Superior temporal gyrus (tissue), 1 donor: Measurements from ENCODE around the gene TMEM164.

Experiments used
- DNase-seq: peaks from one replicate; pipeline ENCODE4 v3.0.0-alpha.2; 2016; ENCODE audit errors: extremely low spot score

TMEM164 gene

DNA sequence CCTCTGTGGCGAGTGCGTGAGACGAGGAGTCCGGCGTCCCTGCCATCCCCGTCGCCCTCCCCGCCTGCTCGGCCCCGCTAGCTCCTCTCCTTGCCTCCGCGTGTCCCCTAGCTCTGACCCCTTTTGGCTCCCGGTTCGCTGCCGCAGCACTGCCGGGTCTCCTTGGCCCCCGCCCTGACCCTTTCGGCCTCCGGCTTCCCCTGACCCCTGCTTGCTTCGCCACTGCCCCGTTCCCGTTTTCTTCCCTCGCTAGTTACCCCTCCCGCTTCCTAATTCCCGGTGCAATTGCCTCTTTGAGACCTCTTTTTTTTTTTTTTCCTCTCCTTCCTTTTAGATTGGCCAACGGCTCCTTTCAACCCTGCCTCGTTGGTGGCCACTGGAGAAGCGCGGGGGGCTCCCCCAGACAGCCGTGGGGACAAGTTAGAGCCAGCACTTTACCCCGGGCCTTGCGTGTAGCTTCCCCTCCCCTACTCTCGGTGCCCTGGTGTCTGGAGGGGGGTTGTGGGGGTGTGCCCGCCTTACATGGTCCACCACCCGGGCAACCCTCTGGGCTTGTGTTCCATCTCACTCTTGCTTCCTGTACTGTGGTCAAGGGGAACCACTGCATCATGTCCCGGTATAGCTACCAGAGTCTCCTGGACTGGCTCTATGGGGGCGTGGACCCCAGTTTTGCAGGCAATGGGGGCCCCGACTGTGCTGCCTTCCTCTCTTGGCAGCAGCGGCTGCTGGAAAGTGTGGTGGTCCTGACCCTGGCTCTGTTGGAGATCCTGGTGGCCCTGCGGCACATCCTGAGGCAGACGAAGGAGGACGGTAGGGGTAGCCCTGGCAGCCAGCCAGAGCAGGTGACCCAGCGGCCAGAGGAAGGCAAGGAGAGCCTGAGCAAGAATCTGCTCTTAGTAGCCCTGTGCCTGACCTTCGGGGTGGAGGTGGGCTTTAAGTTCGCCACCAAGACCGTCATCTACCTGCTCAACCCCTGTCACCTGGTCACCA, 548 bp downstream of the TMEM164 start:
- DNase-seq, result no peak

DNA sequence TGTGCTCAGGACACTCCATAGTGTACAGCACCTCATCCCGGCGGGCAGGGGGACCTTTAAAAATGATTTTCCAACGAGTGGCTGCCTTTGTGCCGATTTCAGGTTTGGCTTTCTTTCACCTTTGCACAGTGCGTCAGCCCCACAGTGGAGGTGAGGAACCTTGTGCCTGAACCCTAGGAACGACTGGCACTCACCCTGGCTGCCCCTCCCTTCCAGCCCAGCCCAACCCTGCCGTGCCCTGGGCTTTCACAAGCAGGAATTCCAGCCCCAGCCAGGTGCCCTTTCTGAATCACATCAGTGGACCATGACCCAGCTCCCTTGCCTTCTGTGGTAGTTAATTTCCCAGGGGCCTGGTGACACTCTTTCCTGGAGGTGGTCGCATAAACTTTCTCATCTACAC, 1.3 kb downstream of the TMEM164 start:
- DNase-seq, result no peak

DNA sequence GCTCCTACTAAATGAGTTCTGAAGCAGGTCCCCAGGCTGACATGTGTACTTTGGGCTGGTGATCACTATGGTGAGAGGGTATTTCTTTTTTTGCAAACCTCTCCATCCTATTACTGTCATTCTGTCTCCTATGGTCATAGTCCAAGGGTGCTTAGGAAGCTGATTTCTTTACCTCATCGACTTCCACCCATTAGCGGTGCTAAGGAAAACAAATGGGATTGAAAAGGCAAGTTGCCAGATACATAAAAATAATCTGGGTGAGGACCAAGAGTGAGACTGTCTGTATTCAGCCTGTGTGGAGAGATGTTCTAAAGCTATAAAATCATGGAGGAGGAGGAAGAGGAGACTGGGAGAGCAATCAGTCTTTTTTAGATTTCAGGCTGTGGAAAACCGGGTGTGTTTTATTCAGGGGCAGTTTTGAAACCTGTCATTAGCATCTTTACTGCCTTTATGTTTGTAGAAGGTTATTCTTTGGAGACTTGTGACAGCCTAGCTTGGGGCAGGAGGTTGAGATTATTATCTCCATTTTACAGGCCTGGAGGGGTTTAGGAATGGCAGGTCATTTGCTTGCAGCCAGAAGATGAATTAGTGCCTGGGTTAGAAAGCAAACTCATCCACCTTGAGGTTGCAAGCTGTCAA, 1.9 kb downstream of the TMEM164 start:
- DNase-seq, result no peak

DNA sequence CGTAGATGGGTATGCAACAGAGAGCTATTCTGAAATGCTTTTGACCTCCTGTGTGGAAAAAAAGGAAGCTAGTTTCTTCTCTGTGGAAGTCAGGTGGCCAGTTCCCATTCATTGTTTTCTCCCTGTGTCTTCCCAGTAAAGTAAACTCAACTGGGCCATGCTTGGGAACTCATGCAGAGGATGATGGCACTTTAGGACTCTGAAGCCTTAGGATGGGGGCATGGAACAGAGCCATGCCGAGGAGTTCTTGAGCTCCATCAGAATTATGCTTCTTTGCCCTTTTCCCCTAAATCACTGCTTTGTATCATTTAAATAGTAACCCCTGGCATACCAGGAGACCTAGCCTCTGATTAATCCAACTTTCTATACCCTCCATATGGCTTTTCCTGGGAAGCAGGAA, 3.2 kb downstream of the TMEM164 start:
- DNase-seq, result no peak

DNA sequence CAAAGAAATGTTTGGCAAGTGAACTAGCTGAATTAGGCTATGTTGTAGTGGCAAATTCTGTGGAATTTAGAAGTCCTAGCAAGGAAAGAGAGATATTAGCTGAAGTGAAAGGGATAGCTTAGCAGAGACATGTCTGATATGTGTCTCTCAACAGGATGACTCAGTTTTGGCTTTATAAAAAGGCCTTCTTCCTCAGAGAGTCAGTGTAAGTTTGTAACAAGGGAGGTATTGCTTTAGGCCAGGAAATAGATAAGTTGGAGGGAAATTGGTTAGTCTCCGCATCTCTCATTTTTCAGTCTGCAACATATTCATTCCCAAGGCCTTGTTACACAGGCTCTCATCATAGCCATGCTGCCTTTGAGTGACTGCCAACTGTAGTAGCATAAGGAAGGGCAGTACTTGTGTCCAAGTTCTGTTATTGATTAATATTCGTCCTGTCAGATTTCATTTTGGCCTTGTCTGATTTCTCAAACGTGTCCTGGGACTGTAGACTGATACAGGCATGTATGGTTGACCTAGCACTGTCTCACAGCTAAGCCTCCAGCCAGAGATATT, 4.0 kb downstream of the TMEM164 start:
- no peak for DNase-seq

DNA sequence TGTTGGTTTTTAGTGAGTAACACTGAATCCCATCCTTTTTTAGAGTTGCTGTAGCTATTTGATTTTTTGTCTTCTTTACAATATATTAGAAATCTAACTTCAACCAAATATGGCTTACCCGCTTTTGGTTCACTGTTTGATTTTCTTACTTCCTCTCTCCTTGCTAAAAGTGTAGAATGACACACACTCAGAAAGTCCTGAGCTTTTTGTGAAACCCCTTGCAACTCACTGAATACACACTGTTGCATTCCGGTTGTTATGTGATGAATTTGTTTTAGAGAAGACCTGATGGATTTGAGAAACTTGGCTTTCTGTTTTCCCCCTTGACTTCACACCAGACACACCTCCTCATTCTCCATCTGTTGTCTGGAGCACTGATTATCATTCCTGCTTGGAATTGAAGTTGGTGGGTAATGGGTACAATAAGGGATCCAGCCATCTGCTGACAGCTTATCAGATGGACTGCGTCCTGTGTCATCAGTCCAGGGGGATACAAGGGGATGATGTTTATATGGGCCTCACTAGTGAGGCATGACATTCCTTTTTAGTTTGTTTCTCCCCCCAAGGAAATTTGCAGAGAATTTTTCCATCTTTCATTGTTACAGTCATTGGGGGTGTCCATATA, 5.2 kb downstream of the TMEM164 start:
- no peak for DNase-seq

DNA sequence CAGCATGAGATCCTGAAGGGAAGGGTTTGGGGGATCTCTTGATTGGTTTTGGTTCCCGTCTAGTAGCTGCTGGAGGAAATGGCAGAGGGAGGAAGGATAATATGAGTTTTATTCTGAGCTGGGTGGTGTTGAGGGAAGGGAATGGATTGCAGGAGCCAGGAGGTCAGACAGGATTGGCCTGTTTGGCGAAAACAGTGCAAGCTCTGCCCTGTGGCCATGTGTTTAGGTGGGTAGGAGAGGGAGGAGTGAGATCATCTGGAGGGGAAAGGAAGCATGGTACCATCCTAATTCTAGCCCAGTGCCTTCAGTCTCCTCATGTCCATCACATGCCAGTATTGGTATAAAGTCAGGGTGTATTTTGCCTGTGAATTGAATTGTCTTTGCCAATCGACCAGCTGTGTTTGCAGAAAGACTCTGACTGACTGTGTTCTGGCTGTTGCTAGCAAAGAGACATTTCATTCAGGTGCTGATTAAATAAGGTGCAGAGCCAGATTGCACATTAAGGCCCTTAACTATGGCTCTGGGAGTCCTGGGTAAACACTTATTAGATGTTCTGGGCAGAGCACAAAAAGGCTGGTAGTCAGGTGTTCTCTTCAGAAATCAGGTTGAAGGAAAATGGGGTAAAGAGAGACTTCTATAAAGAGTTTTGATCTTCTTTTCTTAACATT, 10.0 kb downstream of the TMEM164 start:
- no peak for DNase-seq

DNA sequence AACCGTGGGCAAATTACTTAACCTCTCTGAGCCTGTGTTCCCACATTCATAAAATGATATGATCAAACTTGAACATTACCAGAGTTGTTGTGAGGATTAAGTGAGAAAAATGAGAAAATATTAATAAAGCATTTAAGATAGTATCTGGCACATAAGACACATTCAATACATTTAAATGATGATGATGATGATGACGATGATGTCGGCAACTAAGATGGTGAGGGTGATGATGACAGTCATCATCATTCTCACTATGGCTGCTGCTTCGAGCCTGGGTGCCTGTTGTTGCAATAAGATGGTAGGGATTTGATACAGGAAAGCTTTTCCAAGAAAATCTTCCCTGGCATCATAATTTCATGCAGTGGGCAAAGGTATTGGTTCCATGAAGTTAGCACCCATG, 11.1 kb downstream of the TMEM164 start:
- DNase-seq, result no peak

DNA sequence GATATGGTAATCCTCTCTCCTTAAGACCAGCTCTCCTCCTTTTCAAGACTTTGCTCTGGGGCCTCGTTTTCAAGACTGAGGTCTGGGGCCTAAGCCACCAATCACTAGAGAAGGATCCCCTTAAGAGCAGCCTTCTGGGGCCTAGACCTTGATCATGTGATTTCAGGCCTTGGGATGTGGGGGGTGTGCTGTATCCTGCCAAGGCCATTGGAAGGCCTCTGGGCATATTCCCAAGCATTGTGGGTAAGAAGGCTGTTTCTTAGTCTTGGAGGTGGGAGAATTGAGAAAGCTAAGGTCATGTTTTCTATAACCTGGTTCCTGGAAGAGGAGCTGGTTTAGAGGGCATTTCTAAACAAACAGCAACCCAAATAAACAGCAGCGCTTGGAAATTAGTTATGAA, 12.1 kb downstream of the TMEM164 start:
- DNase-seq, result no peak

DNA sequence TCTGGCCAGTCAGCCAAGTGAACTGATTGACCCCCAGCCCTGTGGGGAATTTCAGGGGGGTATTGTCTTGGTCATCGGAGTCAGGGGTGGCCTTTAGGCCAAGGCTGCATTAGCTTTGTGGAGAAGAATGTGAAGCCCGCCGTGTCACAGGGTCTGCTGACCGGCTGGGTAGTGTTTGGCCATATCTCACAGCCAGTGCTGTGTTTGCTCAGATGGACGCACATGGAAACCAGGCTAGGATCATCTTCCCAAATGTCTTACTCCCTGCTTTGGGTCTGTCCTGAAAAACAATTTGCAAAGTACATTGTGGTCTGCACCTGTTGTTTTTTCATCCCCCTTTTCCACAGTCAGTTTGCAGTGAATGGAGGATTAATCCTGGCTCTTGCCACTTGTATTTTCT, 13.0 kb downstream of the TMEM164 start:
- no peak for DNase-seq

DNA sequence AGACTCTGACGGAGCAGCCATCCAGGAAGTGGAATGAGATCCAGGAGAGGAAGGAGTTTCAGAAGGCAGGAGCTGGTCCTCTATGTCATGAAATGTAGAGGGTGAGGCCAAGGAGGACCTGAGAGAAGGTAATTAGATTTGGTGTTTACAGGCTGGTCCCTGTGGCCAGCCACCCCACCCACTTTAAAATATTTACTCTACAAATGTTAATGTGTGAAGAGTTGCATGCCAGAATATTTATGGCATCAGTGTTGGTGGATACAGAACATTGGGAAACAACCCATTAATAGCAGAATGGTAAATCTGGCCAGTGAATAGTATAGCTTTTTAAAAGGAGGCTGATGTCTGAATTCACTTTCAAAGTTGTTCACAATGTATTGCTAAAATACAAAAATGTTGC, 17.6 kb downstream of the TMEM164 start:
- DNase-seq, result no peak

DNA sequence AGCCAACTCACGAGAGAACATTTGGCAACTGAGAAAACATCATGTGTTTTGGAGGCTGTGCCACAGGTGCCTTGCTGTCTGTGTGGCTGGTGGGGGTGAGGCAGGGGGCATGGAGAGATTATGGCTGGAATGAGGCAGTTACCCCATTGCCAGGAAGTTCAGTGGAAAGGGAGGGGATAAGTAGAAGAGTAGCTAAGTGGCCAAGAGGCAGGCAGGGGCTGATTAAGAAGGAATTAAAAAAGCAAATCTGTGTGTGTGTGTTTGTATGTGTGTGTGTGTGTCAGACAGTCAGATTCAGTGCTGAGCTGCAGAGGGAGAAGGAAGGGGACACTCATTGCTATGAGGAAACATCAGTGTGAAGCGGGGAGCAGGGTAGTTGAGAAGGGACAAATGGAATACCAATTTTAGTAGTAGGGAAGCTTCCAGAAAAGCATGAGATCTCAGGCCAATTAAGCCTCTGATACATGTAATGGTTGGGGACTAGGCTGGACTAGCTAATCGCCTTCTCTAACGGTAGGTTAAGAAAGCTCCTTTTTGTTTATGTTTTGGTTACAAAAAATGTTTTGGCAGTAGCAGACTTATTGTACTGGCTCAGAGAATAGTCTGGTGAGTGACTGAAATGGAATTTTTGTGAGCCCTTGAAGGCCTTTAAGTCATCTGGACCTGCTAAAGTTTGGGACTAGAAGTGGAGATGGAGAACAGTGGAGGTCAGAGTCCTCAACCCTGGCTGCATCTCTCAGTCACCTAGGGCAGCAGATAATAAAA, 18.5 kb downstream of the TMEM164 start:
- DNase-seq, result no peak

DNA sequence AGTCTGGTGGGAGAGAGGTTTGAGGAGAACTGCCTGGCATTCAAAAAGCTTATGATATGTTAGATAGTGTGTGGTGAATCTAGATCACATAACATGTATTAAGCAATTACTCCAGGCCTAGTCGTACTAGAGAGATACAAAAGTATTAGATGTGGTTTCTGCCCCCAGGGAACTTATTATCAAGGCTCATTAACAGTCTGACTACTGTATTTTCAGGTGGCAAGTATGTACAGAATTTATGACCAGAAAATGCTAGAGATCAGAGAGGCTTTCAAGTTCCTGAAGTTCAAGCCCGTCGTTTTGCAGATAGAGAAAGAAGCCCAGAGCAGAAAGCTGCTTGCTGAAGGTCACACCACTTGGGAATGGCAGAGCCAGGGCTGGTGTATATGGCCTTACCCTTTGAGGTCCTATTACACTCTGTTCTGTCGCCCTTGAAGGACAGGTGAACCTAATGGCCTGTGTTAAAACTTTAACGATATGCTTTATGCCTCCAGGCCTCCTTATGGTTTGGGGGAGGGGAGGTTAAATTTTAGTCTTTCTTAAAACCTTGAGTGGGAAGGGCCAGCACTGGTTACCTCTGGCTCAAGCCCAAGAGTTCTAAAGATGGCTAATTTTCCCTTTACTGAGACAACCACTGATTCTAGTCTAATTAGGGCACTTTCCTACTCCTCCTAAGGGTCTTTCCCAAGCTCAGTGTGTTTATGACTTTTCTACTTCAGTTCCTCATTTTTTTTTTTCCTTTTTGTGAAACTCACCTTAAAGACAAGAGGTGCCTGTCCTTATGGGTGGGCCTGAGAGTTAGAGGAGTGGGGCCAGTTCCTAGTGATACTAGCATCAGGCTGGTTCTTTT, 19.9 kb downstream of the TMEM164 start:
- DNase-seq, result no peak

DNA sequence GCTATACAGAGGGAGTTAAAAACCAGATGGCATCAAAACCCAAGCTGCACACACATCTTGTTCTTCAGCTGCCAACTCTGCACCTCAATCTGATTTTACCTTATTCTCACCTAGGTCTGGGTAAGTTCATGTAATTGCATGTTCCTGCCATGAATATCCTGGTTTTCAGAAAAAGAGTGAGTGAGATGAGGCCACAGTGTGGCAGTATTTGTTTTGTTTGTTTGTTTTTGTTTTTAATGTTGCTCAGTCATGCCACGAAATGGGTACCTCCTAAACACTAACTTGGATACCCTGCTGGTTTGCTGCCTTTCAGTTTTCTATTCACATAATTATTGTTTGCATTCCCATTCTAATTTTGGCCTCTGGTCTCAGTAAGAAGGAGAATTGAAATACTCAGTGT, 22.5 kb downstream of the TMEM164 start:
- DNase-seq, result no peak

DNA sequence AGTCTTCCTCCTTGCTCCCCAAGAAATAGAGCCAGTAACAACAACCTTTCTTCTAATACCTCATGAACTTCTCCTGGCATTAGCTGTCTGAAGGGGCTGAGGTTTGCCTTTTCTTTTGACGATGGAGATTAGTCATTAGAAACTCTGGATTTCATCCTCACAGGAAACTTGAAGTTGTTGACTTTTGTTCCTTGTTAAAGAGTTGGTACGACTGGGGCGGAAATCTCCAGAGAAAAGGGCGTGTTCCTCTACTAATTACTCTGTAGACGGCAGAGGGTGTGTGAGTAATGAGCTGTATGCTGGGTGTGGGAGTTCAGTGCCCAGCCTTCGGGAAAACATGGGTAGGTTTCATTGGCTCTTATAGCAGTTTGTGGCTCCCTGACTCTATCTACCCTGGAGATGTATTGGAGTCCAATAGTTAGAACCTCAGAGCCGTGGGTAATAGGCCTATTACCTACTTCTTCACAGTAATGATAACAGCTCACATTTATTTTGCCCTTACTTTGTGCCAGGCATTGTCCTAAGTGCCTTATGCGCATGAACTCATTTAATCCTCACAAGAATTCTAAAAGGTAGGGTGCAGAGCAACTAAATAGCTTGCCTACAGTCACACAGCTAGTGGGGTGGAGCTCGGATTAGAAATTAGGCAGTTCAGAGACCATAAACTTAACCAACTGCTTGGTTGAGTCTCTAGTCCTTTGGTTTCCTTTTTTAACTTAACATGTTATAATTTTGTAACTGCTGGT, 23.4 kb downstream of the TMEM164 start:
- no peak for DNase-seq

DNA sequence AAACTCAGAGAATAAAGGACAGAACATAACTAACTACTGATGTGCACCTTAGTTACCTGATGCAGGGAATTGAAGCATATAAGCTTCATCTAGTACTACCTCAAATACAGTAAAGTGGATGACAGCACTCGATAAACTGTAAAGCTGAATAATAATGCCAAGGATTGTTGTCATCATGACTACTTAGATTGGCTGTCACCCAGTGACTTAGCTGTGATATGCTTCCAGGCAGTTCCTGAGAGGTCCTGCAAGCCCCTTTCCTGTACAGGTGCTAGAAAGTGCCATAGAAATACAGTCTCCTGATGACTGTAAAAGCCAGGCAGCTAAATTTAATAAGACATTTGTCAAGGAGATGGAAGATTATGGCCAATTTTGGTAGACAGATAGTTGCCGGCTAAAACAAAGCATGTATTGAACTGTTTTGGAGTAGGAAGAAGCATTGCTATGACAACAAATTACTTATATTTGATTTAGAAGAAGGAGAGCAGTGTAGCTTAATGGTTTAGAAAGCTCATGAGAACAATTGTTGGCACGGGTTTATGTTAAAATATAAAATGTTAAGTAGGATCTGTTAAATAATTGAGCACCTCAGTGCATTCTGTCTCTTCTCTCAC, 29.7 kb downstream of the TMEM164 start:
- no peak for DNase-seq

DNA sequence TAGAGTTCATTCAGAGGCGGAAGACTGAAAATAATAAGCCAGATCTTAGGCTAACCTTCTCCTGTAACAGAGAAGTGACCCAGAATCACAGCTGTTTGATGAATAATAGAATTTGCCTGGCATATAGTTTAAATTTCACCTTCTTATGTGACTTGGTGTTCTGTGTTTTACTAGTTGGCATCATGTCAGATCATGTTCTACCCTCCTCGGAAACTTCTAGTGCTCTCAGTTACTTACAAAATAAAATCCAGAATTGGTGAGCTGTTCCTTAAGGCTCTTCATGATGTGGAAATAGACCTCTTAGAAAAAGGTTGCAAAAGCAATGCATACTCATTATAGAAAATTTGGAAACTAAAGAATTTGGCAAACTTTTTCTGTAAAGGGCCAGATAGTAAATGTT, 31.1 kb downstream of the TMEM164 start:
- DNase-seq, result no peak

DNA sequence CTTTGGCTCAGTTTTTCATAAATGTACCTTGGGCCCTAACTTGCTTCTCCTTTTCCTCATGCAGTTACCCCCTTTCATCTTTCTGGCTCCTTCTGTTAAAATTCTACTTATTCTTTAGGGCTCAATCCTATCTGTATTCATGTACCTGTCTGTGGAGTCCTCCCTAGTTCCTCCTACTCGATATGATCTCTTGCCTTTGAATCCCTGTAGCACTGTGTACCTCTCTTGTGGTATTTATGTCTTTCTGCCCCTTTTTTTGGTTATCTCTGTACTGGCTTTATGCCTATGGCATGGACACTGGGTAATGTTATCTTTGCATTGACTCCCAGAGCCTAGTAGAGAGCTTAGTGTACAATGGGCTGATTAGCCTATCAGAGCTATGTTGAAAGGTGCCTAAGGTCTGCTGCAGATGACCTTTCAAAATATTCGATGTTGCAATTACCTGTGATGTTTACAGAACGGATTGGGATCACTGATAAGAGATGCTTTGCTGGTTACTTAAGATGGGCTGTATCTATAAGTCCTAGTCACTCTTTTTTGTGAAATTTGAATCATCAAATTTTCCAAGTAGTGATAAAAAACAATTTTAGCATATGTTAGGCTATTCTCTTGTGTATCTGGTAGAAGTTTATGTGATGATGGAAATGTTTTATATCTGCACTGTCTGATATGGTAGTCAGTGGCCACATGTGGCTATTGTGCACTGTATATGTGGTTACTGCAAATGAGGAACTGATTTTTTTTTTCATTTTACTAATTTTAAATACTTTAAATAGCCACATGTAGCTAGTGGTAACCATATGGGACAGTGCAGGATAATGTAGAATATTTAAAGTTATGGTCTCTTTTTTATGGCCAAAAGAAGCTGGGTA, 33.5 kb downstream of the TMEM164 start:
- DNase-seq, result no peak
